ENCODE measurements around the gene SCNN1G.
"Not testable (repeated sequence)": the region's sequence is repeated elsewhere in the genome, so short reads cannot be mapped to it uniquely, and the experiment has no call there.

SCNN1G gene

DNA sequence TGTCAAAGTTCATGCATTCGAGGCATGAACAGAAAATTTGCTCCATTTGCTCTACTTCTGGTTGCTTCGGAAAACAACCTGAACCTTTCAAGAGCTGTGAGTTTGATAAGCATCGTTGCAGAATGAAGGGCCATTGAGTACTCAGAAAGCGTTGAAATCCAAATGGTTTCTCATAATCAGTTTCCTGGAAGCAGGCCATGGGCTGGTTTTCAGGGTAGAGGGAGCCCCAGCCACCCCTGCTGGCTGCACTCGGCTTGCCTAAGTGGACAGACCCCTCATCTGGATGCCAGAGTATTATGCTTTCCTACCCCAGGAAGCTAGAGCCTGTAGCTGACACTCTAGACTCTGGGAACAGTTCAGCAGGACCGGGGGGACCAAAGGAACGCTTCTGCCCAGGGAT, 24.4 kb downstream of the SCNN1G start:
- DNase-seq, result peak; percentile 70

DNA sequence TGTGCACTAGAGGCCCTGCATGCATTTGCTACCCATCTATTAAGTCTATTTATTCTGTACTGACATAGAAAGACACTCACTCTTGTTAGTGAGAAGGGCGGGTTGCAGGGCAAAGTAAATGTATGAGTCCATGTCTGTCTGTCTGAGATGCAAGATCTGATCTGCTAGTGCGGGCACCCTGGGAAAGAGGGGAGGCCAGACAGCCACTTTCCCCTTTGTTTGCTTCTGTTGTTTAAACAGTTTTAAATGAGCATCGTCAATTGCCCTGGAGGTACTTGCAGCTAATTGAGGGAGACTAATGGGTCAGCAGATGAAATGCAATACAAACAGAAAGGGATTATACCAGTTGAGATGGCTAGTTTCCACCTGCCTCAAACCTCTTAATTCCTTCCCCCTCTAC, 24.9 kb downstream of the SCNN1G start:
- DNase-seq, result peak; percentile 88

DNA sequence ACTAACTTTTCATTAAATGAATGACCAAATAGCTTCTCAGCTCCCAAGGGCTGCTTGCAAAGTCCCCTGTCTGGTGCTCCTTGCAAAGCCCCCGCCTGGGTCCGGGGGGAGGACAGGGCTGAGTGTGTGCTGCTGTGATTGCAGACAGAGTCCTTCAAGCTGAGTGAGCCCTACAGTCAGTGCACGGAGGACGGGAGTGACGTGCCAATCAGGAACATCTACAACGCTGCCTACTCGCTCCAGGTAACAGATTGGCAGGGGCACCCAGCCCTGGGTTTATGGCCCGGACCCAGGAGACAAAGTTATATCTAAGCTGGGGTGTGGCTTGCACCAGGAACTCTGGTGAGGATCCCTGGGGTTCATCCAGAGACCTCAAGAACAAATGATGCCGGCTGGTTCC, 27.1 kb downstream of the SCNN1G start:
- DNase-seq, result no peak

DNA sequence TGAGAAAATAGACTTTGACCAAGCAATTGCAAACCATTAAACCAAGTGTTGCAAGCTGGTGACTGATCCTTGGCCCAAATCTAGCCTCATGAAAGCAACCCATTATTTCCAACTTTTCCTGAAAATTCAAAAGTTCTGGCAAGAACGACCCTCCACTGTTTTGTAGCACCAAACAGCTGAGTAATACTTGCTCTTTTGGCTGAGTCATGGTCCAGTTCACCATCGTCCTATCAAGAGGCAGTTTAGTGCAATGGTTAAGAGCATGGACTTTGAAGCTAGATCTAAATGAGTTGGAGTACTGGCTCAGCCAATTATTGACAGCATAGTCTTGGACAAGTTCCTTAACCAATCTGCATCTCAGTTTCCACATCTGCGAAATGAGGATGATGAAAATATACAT, 31.3 kb downstream of the SCNN1G start:
- no peak for DNase-seq

DNA sequence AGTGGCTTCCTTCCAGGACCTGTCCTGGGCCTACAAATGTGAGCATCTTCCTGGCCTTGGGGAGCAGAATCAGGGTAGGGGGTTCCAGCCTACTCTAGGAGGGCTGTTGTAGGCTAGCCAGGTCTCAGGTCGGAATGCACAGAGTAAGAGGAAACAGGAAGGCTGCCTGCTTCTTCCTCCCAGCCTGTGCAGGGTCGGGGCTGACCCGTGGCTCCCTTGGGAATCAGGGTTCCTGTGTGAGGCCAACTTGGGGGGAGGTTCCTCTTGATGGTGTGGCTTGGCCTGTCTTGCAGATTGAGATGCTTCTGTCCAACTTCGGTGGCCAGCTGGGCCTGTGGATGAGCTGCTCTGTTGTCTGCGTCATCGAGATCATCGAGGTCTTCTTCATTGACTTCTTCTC, 32.3 kb downstream of the SCNN1G start:
- no peak for DNase-seq

DNA sequence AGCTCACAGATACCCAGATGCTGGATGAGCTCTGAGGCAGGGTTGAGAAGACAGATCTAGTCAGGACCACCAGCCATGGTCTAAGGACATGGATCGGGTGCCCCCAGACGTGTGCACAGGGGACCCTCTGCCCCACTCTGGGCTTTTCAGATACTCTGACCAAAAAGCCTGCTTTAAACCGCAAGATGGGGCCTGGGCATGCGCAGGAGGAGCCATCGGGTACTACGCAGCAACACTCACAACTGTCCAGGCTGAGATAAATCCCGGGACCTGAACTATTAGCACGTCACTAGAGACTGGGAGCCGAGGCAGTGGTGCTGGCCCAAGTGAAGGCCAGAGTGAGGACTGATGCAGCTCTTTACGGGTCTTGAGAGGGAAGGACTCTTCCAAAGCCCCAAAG, 32.9 kb downstream of the SCNN1G start:
- DNase-seq, result no peak

DNA sequence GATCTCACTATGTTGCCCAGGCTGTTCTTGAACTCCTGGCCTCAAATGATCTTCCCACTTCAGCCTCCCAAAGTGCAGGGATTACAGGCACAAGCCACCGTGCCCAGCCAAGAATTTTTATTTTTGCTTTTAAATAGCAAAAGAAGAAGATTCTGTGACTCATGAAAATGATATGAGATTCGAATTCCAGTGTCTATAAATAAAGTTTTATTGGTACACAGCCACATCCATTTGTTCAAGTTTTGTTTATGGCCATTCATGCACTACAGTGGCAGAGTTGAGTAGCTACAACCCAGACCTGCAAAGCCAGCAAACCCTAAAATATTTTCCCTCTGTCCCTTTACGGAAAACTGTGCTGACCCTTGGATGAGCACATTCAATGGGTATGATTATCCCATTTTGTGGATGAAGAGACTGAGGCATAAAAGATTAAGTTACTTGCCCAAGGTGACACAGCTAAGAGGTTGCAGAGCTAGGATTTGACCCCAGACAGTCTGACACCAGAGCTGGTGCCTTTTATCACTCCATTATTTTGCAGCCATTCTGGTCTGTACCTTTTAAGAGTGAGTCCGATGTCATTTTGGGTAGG, 34.2 kb downstream of the SCNN1G start:
- DNase-seq, result no peak

DNA sequence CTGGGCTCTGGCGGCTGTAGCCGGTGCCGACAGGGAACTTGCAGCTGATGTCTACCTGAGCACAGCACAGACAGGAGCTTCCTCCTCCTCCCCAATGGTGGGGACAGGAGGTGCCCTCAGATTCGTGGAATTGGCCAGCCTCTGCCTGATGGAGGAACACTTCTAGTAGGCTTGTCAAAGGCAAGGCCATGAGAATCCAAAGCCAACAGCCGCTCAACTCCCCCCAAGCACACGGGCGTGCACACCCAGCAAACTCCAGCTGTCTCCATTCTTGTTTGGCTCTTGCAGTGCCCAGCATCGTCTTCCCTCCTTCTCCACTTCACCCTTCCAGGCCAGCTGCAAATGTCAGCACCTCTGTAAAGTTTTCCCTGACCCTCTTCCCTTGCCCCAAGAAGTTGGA, 35.1 kb downstream of the SCNN1G start:
- DNase-seq, result no peak

DNA sequence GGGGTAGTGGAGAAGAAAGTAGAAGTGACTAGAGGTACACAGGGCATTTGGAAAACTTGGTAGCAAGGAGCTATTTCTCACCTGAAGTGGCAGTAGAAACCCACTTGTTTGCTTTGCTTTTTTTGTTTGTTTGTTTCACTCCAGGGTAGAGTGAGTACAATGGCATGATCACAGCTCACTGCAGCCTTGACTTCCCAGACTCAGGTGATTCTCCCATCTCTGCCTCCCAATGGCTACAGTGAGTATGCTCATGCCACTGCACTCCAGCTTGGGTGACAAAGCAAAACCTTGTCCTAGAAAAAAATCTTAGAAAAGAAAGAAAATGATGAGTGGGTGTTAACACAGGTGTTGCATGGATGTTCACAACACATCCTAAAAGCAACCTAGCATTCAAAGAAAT, 40.4 kb downstream of the SCNN1G start:
- no peak for DNase-seq

DNA sequence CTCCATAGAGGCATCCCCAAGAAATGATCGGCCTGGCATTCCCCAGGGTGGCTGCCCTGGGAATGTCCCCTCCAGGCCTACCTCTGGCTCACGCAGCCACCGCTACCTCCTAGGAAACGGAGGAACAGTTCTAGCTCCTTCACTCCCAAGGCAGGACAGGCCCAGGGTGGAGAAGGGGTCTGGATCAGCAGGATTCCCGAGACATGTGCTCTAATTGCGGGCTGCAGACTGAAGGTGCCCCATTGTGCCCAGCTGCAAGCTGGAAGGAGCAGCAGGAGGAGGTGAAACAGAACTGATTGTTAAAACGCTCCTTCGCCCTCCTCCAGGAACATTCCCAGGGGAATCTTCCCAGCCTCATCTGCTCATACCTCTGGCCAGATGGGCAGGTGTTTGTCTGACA, 40.8 kb downstream of the SCNN1G start:
- no peak for DNase-seq

DNA sequence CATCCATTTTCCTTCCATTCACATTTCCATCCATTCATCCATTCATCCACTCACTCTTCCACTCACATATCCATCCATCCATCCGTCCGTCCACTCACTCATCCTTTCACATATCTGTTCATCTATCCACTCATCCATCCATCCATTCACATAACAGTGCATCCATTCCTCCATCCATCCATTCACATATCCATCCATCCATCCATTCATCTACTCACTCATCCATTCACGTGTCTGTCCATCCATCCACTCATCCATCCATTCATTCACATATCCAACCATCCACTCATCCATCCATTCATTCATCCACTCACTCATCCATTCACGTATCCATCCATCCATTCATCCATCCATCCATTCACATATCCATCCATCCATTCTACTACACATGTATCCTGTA, 42.6 kb downstream of the SCNN1G start:
- no peak for DNase-seq

DNA sequence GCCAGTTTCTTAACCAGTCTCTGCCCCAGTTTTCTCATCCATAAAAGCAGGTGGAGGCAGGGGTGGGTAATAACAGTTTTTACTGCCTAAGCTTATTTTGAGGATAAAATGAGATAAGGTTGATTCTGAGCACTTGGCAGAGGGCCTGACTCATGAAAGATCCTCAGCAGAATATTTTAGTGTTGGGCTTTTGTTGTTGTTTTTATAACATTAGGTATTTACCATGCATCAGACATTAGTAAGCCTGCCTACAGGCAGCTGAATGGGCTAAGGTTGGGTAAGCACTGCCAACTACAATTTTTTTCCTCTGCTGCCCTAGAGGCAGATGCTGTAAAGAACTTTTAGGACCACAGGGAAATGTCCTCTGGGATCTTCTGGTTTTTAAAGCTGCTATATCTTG, 43.1 kb downstream of the SCNN1G start:
- no peak for DNase-seq

DNA sequence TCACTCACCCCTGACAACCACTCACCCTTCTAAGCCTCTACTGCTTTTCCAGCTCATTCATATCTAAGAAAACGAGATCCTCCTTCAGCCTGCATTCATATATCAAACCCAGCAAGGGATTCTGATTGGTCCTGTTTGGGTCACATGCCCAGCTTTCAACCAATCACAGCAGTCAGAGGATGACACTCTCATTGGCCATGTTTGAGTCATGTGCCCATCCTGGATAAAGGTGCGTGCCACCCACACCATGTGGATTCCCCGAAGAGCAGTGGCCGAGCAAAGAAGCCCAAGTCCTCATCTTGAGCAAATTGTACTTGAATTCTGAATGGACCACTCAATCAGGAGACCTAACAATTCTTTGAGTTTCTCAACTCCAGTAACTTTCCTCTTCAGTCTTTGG, 45.0 kb downstream of the SCNN1G start:
- DNase-seq, result no peak

DNA sequence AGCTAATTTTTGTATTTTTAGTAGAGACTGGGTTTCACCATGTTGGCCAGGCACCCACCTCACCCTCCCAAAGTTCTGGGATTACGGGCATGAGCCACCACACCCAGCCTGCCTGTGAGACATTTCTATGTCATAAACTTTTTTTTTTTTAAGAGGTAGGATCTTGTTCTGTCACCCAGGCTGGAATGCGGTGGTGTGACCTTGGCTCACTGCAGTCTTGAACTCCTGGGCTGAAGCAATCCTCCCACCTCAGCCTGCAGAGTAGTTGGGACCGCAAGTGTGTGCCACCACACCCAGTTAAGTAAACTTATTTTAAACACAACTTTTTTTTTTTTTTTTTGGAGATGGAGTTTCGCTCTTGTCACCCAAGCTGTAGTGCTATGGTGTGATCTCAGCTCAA, 47.2 kb downstream of the SCNN1G start:
- no peak for DNase-seq

DNA sequence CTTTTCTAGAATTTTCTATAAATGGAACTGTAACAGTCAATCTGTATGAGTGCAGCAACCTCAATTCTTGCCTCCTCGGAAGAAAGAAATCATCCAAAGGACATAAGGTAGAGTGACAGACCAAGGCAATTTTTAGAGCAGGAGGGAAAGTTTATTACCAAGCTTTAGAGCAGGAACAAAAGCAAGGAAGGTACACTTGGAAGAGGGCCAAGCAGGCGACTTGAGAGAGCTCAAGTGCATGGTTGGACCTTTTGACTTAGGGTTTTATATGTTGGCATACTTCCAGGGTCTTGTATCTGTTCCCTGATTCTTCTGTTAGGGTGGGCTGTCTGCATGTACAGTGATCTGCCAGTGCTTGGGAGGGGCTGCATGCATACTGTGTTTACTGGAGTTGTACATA, 50.3 kb downstream of the SCNN1G start:
- no peak for DNase-seq

DNA sequence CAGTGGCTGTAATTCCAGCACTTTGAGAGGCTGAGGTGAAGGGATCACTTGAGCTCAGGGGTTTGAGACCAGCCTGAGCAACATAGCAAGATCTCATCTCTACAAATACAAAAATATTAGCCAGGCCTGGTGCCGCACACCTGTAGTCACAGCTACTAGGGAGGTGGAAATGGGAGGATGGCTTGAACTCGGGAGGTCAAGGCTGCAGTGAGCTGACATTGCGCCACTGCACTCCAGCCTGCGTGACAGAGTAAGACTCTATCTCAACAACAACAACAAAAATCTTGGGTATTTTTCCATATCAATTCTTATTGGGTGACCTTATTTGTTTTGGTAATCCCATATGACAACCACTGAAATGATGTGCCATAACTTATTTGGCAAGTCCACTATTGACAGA, 52.6 kb downstream of the SCNN1G start:
- no peak for DNase-seq

DNA sequence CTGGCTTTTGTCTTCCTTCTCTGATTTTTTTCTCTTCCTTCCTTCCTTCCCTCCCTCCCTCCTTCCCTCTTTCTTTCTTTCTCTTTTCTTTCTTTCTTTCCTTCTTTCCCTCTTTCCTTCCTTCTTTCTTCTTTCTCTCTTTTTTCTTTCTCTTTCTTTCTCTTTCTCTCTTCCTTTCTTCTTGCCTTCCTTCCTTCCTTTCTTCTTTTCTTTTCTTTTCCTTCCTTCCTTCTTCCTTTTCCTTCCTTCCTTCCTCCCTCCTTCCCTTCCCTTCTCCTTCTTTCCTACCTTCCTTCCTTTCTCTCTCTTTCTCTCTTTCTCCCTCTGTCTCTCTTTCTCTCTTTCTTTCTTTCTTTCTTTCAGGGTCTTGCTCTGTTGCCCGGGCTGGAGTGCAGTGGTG, 54.4 kb downstream of the SCNN1G start:
- no peak for DNase-seq

DNA sequence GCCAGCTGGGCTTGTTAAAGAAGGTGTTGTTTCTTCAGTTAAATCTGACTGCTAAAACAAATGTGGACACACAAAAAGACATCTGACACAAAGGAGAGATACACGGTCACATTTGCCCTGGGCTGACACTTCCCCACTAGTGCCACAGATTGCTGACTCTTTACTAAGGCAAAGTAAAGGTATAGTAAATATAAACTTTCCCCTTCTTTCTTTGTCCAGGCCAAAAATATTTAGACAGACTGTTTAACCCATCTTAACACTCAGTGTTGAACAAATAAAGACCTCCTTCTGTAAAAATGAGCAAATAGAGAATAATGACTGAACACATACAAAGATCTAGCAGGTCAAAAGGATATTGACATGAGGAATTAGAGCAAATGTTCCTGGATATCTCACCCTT, 58.4 kb downstream of the SCNN1G start:
- DNase-seq, result no peak

DNA sequence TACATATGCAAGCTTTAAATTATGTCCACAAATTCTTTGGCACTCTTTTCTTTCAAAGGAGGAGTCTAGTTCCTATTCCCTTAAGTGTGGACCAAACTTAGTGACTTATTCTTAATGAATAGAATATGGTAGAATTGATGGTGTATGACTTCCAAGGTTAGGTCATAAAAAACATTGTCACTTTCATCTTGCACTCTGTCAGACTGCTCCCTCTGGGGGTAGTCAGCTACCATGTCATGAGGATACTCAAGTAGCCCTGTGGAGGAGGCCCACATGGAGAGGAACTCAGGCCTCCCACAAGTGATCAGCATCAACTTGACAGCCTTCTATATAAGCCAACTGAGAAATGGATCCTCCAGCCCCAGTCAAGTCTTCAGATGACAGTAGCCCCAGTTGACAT, 61.6 kb downstream of the SCNN1G start:
- no peak for DNase-seq

DNA sequence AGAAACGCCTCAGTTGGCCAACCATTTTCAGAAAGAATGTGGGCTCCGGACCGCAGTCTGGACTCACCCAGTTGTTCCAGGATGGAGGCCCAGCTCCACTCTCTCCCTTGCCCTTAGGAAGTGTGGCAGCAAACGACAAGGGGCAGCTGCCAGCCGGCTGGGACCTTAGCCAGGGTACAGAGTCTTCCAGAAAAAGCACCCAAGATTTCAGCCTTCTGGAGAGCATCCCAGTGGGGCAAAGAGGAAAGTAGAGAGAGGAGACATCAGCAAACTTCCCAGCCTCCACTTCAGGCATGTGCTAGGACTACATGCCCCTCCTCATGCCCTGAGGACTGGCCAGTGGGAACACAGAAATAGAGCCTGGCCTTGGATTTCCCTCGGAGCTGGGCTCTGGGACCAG, 62.7 kb downstream of the SCNN1G start:
- no peak for DNase-seq

DNA sequence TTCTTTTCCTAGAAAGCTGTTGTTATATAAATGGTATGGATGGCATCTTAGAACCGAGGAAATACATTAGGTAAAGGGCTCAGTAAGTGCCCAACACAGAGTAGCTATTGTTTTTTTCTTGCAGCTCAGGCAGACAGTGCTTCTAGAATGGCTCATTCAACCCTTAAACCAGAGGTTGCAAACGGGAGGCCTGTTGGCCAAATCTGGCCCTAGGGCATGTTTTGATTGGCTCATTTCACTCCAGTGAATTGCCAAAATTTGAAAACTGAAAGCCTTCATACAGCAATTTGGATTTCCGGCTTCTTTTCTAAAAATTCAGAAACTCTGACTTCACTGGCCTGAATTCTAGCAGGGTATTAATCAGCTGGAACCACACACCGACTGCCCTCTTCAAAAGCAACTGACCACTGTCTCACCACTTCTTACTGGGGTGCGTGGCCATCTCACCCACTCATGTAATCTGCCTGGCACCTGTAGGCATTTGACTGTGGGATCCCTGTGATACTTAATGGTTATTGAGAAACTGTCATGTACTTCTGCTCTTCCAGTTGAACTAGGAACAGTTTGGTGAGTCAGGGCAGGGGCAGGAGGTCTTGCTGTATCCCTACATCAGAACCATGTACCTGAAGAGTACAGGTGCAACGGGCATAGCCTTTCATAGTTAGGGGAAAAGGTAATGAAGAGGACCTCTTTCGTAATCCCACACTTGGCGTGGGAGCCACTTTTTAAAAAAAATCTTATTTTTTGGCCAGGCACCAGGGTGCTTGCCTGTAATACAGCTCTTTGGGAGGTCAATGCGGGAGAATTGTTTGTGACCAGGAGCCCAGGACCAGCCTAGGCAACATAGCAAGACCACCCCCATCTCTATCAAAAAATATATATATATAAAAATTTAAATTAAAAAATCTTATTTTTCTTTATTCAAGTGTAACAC, 66.0 kb downstream of the SCNN1G start:
- no peak for DNase-seq

DNA sequence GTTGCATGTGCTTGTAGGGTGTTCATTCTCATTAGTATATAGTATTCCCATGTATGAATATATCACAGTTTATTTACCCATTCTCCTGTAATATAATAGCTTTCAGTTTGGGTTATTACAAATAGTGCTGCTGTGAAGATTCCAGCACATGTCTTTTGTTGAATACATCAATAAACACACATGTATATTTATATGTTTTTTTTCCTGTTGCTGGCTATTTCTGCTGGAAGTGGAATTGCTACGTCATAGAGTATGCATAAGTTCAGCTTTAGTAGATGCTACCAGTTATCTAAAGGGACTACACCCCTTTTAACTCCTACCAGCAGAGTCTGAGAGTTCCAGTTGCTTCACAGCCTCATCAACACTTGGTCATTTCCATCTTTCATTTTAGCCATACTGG, 67.3 kb downstream of the SCNN1G start:
- DNase-seq, result no peak

DNA sequence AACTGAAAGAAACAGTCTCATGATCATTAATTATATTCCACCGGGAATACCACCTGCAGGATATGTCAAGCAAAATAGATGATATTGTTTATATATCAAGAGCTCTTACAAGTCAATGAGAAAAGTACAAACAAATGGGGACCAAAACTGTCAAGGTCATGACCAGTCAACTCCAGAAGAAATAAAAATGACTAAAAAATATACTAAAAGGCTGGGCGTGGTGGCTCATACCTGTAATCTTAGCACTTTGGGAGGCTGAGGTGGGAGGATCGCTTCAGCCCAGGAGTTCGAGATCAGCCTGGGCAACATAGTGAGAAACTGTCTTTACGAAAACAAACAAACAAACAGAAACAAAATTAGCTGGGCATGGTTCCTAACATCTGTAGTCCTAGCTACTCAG, 69.8 kb downstream of the SCNN1G start:
- no peak for DNase-seq

DNA sequence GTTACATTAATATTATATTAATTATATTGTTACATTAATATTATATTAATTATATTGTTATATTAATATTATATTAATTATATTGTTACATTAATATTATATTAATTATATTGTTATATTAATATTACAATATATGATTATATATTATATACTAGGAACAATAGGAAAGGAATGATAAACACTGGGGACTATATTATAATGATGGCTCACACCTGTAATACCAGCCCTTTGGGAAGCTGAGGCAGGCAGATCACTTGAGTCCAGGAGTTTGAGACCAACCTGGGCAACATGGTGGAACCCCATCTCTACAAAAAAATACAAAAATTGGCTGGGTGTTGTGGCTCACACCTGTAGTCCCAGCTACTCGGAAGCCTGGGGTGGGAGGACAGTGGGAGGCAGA, 71.1 kb downstream of the SCNN1G start:
- not testable (repeated sequence) for DNase-seq

DNA sequence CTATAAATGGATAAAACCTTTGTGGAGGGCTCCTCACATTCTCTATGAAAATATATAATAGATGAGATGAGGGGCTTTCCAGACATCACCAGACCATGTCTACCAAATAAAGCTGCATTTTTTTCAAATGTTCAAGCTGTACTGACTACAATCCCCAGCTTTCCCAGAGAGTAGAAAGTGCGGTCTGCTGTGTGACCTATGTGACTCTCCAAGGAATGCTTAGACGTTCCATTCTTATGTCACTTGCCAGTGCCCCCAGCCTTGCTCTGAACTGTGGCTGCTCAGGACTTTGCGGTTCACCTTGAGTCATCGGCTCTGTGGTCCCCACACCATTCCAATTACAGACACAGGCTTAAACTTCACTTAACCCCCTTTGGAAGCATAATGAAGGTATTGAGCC, 71.8 kb downstream of the SCNN1G start:
- DNase-seq, result no peak

Data from NCI-H187 treated with DMSO at 0.1 percent for 48 hours (cell line).